Endothelial cell of hepatic sinusoid (primary cell): Measurements from ENCODE around the gene PLEKHH1.

Experiments
- in situ Hi-C: cut with HindIII; loops from 2 replicates; pipeline ENCODE4 v1.10.0; 2017; ENCODE audit warnings: low sequenced_read_pairs

The PLEKHH1 gene

GRCh38 chr14:67532998-67533753 is at the start of gene PLEKHH1:
Gene PLEKHH1 (plus strand): TSS chr14:67533290. CDS start chr14:67541868, 8,578 bp downstream.
- in situ Hi-C loops = no loop called here

GRCh38 chr14:67483579-67484285 is 49.4 kb upstream of the PLEKHH1 start:
- in situ Hi-C loops = no loop called here

GRCh38 chr14:67485501-67486095 is 47.5 kb upstream of the PLEKHH1 start:
- in situ Hi-C loops = no loop called here

- in situ Hi-C loops = no loop called here
Observed at GRCh38 chr14:67486890-67487289, 46.2 kb upstream of the PLEKHH1 start.

GRCh38 chr14:67487332-67487731 is 45.8 kb upstream of the PLEKHH1 start:
- in situ Hi-C loops = no loop called here

GRCh38 chr14:67487937-67488893 is 44.9 kb upstream of the PLEKHH1 start, which contains the start of gene TMEM229B:
Gene TMEM229B (minus strand): TSS chr14:67488721. CDS start chr14:67473923, 14,798 bp downstream.
- in situ Hi-C loops = no loop called here

GRCh38 chr14:67490196-67490595 is 42.9 kb upstream of the PLEKHH1 start:
- in situ Hi-C loops = no loop called here

- in situ Hi-C loops = no loop called here
Observed at GRCh38 chr14:67491285-67491684, 41.8 kb upstream of the PLEKHH1 start.

- in situ Hi-C loops = no loop called here
Observed at GRCh38 chr14:67491741-67492507, 41.2 kb upstream of the PLEKHH1 start.

- in situ Hi-C loops = no loop called here
Observed at GRCh38 chr14:67492538-67492937, 40.6 kb upstream of the PLEKHH1 start.

GRCh38 chr14:67493092-67493717 is 39.9 kb upstream of the PLEKHH1 start:
- in situ Hi-C loops = no loop called here

GRCh38 chr14:67495827-67496226 is 37.3 kb upstream of the PLEKHH1 start:
- in situ Hi-C loops = no loop called here

GRCh38 chr14:67497216-67497615 is 35.9 kb upstream of the PLEKHH1 start:
- in situ Hi-C loops = no loop called here

GRCh38 chr14:67497716-67498115 is 35.4 kb upstream of the PLEKHH1 start:
- in situ Hi-C loops = no loop called here

- in situ Hi-C loops = no loop called here
Observed at GRCh38 chr14:67500981-67501380, 32.1 kb upstream of the PLEKHH1 start.

GRCh38 chr14:67501670-67502069 is 31.4 kb upstream of the PLEKHH1 start:
- in situ Hi-C loops = no loop called here

- in situ Hi-C loops = no loop called here
Observed at GRCh38 chr14:67502867-67503266, 30.2 kb upstream of the PLEKHH1 start.

GRCh38 chr14:67503331-67503730 is 29.8 kb upstream of the PLEKHH1 start:
- in situ Hi-C loops = no loop called here

- in situ Hi-C loops = no loop called here
Observed at GRCh38 chr14:67505254-67505653, 27.8 kb upstream of the PLEKHH1 start.
